Left cardiac atrium (tissue), 4 donors: ENCODE measurements around the gene ABLIM2. TPM values are rescaled to one million over a fixed set of nuclear protein-coding genes. Genes with fewer than 3 reads are reported as not detected.

Experiments used
- ATAC-seq, 2 donors: fragments of 200-7000 bp; cut with Tn5 transposase; one replicate each; pipeline ENCODE4 v1.9.1; 2020; ENCODE audit warnings: mild to moderate bottlenecking in 2 of 2, moderate library complexity in 2 of 2
- DNase-seq: peaks from one replicate; pipeline ENCODE4 v3.0.0-alpha.2; 2020
- intact Hi-C, 2 donors: fragments of 100-400 bp; cut with DNase I; formaldehyde crosslinking; loops; one replicate each; pipeline versions ENCODE4 v1.14.1 to v1.15.1; 2022 to 2023
- total RNA-seq, 2 donors: library from RNA; stranded (reverse); fragmentation: NEBNext Ultra II Directional; extraction: Animal tissue kit (Norgen Biotek cat#: 25700); gene quantifications; one replicate each; pipeline ENCODE4 v1.2.1, GENCODE V29; 2021
- donor health status: DM: no; HTN: yes; CAD: no.
- donor health status: DM: no; HTN: yes; CAD: no; lungs with severe emphysema.
- donor health status: DM: yes; HTN: yes; CAD: no.
- donor health status: Dilated cardiomyopathy.

ABLIM2 gene
- total RNA-seq, 2 donors from 2014 or later: 14.3 to 23.1 TPM

- DNase-seq (peak; percentile 12), ATAC-seq (no peak)
- intact Hi-C loops: no loop called here
Observed at GRCh38 chr4:8115916-8116315, 42.7 kb downstream of the ABLIM2 start.

- DNase-seq (peak; percentile 8), ATAC-seq (no peak)
- intact Hi-C loops: no loop called here
Observed at GRCh38 chr4:8115203-8115520, 43.5 kb downstream of the ABLIM2 start.

- ATAC-seq (no peak), DNase-seq (peak; percentile 16)
- intact Hi-C loops: no loop called here
Observed at GRCh38 chr4:8114456-8115202, 44.0 kb downstream of the ABLIM2 start.

- no peak for ATAC-seq
- DNase-seq: peak; percentile 14
- intact Hi-C loops: no loop called here
Observed at GRCh38 chr4:8113611-8114377, 44.8 kb downstream of the ABLIM2 start.

GRCh38 chr4:8112672-8113071 lies 45.9 kb downstream of the ABLIM2 start:
- DNase-seq (no peak), ATAC-seq (no peak)
- intact Hi-C loops: no loop called here

DNA sequence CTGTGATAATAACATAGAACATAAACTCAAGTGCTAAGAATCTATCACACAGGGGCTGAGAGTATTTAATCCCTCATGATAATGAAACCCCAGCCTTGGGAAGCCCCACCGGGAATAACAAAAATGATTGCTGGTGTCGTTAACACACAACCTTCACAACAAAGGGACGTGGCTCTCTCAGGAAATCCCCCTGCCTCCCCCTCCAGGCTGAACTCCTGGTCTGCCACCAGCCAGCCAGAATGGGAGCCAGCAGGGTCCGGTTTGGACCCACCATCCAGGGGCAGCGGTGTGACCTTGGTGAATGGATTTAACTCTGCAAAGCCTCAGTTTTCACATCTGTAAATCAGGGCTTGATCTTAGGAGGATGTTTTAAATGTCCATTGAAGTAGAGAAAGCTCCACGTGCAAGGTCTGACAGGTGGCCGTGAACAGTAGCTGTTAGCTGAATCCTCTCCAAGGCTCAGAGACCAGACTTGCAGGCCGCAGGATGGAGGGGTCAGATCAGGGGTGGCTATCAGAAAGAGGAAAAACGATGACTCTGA lies 46.5 kb downstream of the ABLIM2 start:
- no peak for ATAC-seq
- intact Hi-C loops: no loop called here
- no peak for DNase-seq

DNA sequence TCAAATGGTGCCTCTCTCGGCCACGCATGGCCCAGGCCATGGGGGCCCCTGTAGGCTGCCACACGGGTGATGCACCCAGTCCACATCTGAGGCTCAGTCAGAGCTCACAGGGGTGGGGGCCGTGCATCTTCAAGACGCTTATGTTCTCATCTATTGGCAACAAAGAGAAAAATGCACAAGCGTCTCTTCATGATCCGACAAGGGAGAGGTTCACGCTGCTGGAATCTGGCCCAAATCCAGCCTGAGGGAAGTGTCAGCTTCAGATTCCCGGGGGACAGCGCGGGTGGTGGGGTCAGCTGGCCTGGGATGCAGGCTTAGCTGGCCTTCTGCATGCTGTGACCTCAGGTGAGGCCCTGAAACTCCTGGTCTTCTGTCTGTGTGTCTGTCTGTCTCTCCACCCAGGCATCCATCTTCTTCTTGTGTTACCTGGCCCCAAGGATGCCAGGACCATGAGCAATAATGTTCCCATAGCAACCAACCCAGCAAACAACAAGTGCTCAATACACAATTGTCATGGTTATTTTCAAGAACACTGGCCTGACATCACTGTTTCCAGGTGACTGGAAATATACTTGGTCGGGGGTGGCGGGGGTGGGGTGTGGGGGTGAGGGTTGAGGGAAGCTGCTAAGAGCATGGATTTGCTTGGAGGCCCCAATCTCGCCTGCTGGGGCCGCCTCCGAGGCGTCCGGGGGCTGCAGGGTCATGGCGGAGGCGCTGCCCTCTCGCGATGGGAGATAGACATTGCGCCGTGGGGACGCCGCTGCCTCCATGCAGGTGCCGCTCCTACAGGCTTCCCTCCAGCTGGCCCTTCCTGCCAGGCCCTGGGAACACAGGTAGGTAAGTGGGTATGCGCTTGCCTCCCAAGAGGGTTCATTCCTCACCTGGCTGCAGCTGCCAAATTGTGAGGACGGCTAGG lies 48.3 kb downstream of the ABLIM2 start:
- intact Hi-C loops: no loop called here
- ATAC-seq (no peak), DNase-seq (no peak)

DNA sequence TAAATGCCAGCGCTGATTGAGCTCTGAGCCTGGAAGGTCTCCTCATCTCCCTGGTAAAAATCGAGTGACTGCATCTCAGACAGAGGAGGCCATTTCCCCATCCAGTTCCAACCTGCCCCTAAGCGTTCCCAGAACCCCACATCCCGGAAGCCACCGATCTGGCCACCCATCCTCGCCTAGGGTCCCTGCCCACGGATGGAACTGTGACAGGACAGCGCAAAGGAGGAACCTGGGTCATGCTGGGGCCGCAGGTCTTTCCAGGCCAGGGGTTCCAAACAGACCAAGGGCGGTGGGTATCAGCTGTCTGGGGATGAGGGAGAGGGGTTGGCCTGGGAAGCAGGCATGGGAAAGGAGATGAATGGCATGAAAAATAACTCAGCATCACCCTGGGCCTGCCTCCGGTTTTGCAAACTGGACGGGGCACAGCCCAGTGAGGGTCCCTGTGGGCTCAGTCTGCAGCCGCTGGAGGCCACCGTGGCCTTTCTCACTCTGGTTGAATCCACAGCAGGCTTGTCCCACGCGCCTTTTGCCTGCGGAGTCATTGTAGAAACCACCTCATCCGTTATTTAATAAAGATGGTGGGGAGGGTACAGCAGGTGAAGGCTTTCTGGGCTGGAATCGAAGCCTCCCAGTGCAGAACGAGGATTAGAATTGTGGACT lies 49.1 kb downstream of the ABLIM2 start:
- DNase-seq: no peak
- no peak for ATAC-seq
- intact Hi-C loops: no loop called here

GRCh38 chr4:8108991-8109390 lies 49.6 kb downstream of the ABLIM2 start:
- ATAC-seq (no peak), DNase-seq (no peak)
- intact Hi-C loops: no loop called here

GRCh38 chr4:8108261-8108660 lies 50.4 kb downstream of the ABLIM2 start:
- DNase-seq (no peak), ATAC-seq (no peak)
- intact Hi-C loops: no loop called here

DNA sequence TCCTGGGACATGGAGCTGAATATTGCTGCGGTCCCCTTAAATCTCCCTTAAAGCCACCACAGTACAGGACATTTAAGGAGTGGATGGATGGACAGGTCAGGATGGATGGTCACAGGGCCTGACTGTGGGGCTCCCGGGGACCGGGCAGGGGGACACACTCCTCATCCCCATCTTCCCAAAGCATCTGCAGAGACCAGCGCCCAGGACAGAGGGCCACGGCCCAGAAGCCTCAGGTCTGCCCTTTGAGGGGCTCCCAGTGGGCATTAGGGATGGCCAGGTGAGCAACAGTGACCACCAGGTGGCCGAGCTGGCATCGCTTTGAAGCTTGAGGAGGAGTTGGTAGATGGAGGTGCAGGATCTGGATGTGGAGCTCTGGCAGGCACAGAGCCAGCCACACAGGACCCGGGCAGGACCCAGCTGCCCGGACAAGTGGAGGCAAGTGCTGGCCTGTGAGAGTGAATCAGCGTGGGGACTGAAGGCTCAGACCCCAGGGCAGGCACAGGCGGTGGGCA lies 51.4 kb downstream of the ABLIM2 start:
- no peak for DNase-seq
- no peak for ATAC-seq

GRCh38 chr4:8106451-8107025 lies 52.1 kb downstream of the ABLIM2 start:
- intact Hi-C loops: no loop called here
- no peak for DNase-seq
- no peak for ATAC-seq

More for the DNA sequence above, 51.4 kb downstream of the ABLIM2 start:
- intact Hi-C loops: no loop called here

- ATAC-seq (no peak), DNase-seq (no peak)
- intact Hi-C loops: no loop called here
Observed at GRCh38 chr4:8105306-8106100, 53.1 kb downstream of the ABLIM2 start.

GRCh38 chr4:8104491-8105305 lies 53.9 kb downstream of the ABLIM2 start:
- intact Hi-C loops: loop anchor here in 1 of 2 donors (5.0 kb wide), 1 partner anchor 48 kb away; no protein-coding TSS in a partner anchor
- ATAC-seq: no peak

DNA sequence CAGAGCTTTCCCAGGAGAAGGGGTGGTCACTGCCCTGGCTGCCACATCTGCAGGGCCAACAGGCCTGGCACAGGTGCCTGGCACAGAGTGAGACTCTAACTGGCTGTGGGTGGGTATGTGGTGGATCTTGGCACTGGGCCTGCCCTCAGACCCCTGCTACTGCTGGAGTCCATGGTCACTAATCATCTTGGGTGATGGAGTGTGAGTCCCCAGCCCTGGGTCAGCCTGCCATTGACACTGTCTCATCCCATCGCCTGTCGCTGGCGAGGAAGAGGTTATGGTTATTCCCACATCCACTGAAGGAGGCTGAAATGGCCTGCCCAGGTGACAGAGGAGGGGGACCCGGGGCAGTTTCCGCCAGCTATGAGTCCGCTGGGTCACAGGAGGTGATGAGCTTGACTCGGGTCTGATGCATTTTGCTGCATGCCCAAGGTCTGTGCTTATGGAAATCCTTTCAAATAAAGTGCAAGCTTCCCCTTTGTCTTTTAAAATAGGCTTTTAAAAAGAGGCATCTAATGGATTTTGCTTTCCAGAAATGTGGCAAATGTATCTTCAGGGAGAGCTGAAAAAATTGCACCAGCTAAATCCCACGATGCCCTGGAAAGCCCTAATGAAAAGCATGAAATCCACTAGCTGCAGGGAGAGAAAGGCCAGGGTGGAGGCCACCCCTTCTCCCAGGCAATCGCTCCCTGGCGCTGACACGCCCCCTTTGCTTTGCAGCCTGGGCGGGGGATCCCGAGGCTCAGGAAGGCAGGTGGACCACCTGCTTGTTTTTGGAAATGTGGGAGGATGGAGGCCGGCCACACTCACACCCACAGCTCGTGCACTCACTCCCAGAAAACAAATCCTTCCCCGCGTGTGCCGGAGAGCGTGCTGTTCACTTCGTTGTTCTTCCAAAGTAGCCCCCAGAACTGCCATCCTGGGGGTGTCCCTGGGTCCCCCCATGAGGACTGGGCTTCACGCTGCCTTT lies 54.9 kb downstream of the ABLIM2 start:
- intact Hi-C loops: loop anchor here in 1 of 2 donors (5.0 kb wide), 1 partner anchor 49 kb away; no protein-coding TSS in a partner anchor
- no peak for DNase-seq
- ATAC-seq: no peak

More at GRCh38 chr4:8104491-8105305, 53.9 kb downstream of the ABLIM2 start:
- DNase-seq: no peak
